Ishikawa (cell line): Measurements from ENCODE around the gene SCFD2.

Source experiments
- CEBPB ChIP-seq: IDR thresholded peaks from 2 replicates; pipeline ENCODE4 v1.6.1; 2012
- CREB1 ChIP-seq: IDR thresholded peaks from 2 replicates; pipeline ENCODE4 v1.6.1; 2012; ENCODE audit warnings: low read depth
- EGR1 ChIP-seq: IDR thresholded peaks from 2 replicates; pipeline ENCODE4 v1.6.1; 2012
- EP300 ChIP-seq: IDR thresholded peaks from 2 replicates; pipeline ENCODE4 v1.6.1; 2012; ENCODE audit warnings: borderline replicate concordance
- FOXM1 ChIP-seq: IDR thresholded peaks from 2 replicates; pipeline ENCODE4 v1.6.1; 2012; ENCODE audit warnings: low read depth, borderline replicate concordance
- MAX ChIP-seq: IDR thresholded peaks from 2 replicates; pipeline ENCODE4 v1.6.1; 2012
- NFIC ChIP-seq: IDR thresholded peaks from 2 replicates; pipeline ENCODE4 v1.6.1; 2012
- RAD21 ChIP-seq: IDR thresholded peaks from 2 replicates; pipeline ENCODE4 v1.6.1; 2012; ENCODE audit warnings: low read depth
- REST ChIP-seq: IDR thresholded peaks from 2 replicates; pipeline ENCODE4 v1.6.1; 2012; ENCODE audit warnings: low read depth, mild to moderate bottlenecking
- TAF1 ChIP-seq: IDR thresholded peaks from 2 replicates; pipeline ENCODE4 v1.6.1; 2012; ENCODE audit warnings: low read depth, mild to moderate bottlenecking
- TCF12 ChIP-seq: IDR thresholded peaks from 2 replicates; pipeline ENCODE4 v1.6.1; 2012; ENCODE audit warnings: low read depth
- TEAD4 ChIP-seq: IDR thresholded peaks from 2 replicates; pipeline ENCODE4 v1.6.1; 2012
- USF1 ChIP-seq: IDR thresholded peaks from 2 replicates; pipeline ENCODE4 v1.6.1; 2012
- YY1 ChIP-seq: IDR thresholded peaks from 2 replicates; pipeline ENCODE4 v1.6.1; 2012; ENCODE audit warnings: low read depth
- ZBTB7A ChIP-seq: IDR thresholded peaks from 2 replicates; pipeline ENCODE4 v1.6.1; 2012; ENCODE audit warnings: low read depth

SCFD2 gene

GRCh38 chr4:52957220-52957686, 408.6 kb downstream of the SCFD2 start:
- TF ChIP-seq MAX, result no peak
- no peak for TF ChIP-seq TEAD4
- no peak for TF ChIP-seq YY1

GRCh38 chr4:52956691-52957090, 409.2 kb downstream of the SCFD2 start:
- TF ChIP-seq MAX (no peak), ZBTB7A (no peak), FOXM1 (no peak), USF1 (no peak), REST (no peak), EGR1 (no peak), CEBPB (no peak)

- no peak for TF ChIP-seq EGR1
- TF ChIP-seq MAX, result no peak
- TF ChIP-seq CREB1, result no peak
- TF ChIP-seq TAF1, result no peak
- TF ChIP-seq CEBPB, result no peak
- TF ChIP-seq NFIC, result no peak
- TF ChIP-seq YY1, result no peak
- TF ChIP-seq RAD21, result no peak
Observed at GRCh38 chr4:52954560-52955170, 411.2 kb downstream of the SCFD2 start.

GRCh38 chr4:52952540-52952939, 413.3 kb downstream of the SCFD2 start:
- TF ChIP-seq CEBPB (no peak), MAX (no peak), RAD21 (no peak), NFIC (no peak), CREB1 (no peak), REST (no peak)

- TF ChIP-seq TAF1 (no peak), ZBTB7A (no peak), NFIC (no peak), CREB1 (no peak), CEBPB (no peak), TCF12 (no peak), TEAD4 (no peak), YY1 (no peak), RAD21 (no peak), FOXM1 (no peak)
Observed at GRCh38 chr4:52951016-52951415, 414.8 kb downstream of the SCFD2 start.

- no peak for TF ChIP-seq TCF12
- no peak for TF ChIP-seq EP300
- no peak for TF ChIP-seq CREB1
- no peak for TF ChIP-seq NFIC
Observed at GRCh38 chr4:52950226-52950625, 415.6 kb downstream of the SCFD2 start.

GRCh38 chr4:52949336-52949735, 416.5 kb downstream of the SCFD2 start:
- no peak for TF ChIP-seq FOXM1
- TF ChIP-seq MAX, result no peak
- TF ChIP-seq TCF12, result no peak
- no peak for TF ChIP-seq EGR1
- no peak for TF ChIP-seq REST
- TF ChIP-seq TEAD4, result no peak
- TF ChIP-seq YY1, result no peak
- TF ChIP-seq TAF1, result no peak
- TF ChIP-seq USF1, result no peak
- TF ChIP-seq CEBPB, result no peak
- TF ChIP-seq EP300, result no peak
- TF ChIP-seq ZBTB7A, result no peak
- no peak for TF ChIP-seq RAD21
- TF ChIP-seq CREB1, result no peak
- TF ChIP-seq NFIC, result no peak
